Hematopoietic multipotent progenitor cell treated with erythropoietin and hydrocortisone succinate and interleukin-3 and kit ligand, for 6 days (in vitro differentiated cells): ENCODE data around the gene WFS1.
A peak's percentile ranks its signal among the peaks of the same experiment; 100 is the strongest.

Experiments used
- DNase-seq: peaks from one replicate; pipeline ENCODE4 v3.0.0-alpha.2; 2015

Gene WFS1

GRCh38 chr4:6262847-6263487, 6.7 kb upstream of the WFS1 start:
- no peak for DNase-seq

- DNase-seq = no peak
Observed at GRCh38 chr4:6263526-6264224, 6.0 kb upstream of the WFS1 start.

GRCh38 chr4:6264225-6264540, 5.5 kb upstream of the WFS1 start:
- peak; percentile 53 for DNase-seq

GRCh38 chr4:6265546-6265945, 4.1 kb upstream of the WFS1 start:
- DNase-seq = no peak

GRCh38 chr4:6267573-6267972, 2.1 kb upstream of the WFS1 start:
- DNase-seq = peak; percentile 55

GRCh38 chr4:6268650-6269615, 717 bp upstream of the WFS1 start:
- peak; percentile 11 for DNase-seq

GRCh38 chr4:6270636-6271121, 1.0 kb downstream of the WFS1 start:
- no peak for DNase-seq

GRCh38 chr4:6271206-6271605, 1.6 kb downstream of the WFS1 start:
- DNase-seq = no peak

- DNase-seq = no peak
Observed at GRCh38 chr4:6271701-6272465, 2.2 kb downstream of the WFS1 start.

- no peak for DNase-seq
Observed at GRCh38 chr4:6272863-6273660, 3.4 kb downstream of the WFS1 start.

- no peak for DNase-seq
Observed at GRCh38 chr4:6273661-6273990, 4.0 kb downstream of the WFS1 start.

- no peak for DNase-seq
Observed at GRCh38 chr4:6275351-6275750, 5.7 kb downstream of the WFS1 start.

- no peak for DNase-seq
Observed at GRCh38 chr4:6275898-6276806, 6.5 kb downstream of the WFS1 start.

- DNase-seq = no peak
Observed at GRCh38 chr4:6277139-6277802, 7.6 kb downstream of the WFS1 start.

GRCh38 chr4:6277935-6278800, 8.5 kb downstream of the WFS1 start:
- no peak for DNase-seq

GRCh38 chr4:6278801-6279197, 9.1 kb downstream of the WFS1 start:
- peak; percentile 84 for DNase-seq

- DNase-seq = no peak
Observed at GRCh38 chr4:6279582-6280289, 10.1 kb downstream of the WFS1 start.

- no peak for DNase-seq
Observed at GRCh38 chr4:6280365-6280996, 10.8 kb downstream of the WFS1 start.
